ENCODE results near the gene SCLT1.

GRCh38 chr4:128906581-128906980, 186.8 kb downstream of the SCLT1 start:
- no peak for TF ChIP-seq TCF12 (IDR thresholded peaks at IDR 0.05)
- TF ChIP-seq USF1 (IDR thresholded peaks at IDR 0.05; ENCODE audit: borderline replicate concordance, low read depth): no peak
- TF ChIP-seq CTCF (IDR thresholded peaks at IDR 0.05): no peak
- TF ChIP-seq RAD21 (IDR thresholded peaks at IDR 0.05; ENCODE audit: low read length): no peak
- TF ChIP-seq POLR2AphosphoS5 (IDR thresholded peaks at IDR 0.05; ENCODE audit: low read depth, low read length): no peak
- no peak for TF ChIP-seq JUND (IDR thresholded peaks at IDR 0.05)
- no peak for TF ChIP-seq MAX (IDR thresholded peaks at IDR 0.05; ENCODE audit: low read depth)
- no peak for TF ChIP-seq EP300 (IDR thresholded peaks at IDR 0.05; ENCODE audit: borderline replicate concordance in 1 of 2, low read depth in 1 of 2, low read length in 1 of 2)
- TF ChIP-seq USF2 (IDR thresholded peaks at IDR 0.05; ENCODE audit: borderline replicate concordance, low read depth, low read length): no peak
- TF ChIP-seq CHD2 (IDR thresholded peaks at IDR 0.05; ENCODE audit: low read length, partially characterized antibody): no peak
- no peak for TF ChIP-seq REST (IDR thresholded peaks at IDR 0.05; ENCODE audit: low read depth, low read length)
- TF ChIP-seq YY1 (IDR thresholded peaks at IDR 0.05; ENCODE audit: low read depth): no peak
- no peak for TF ChIP-seq IRF3 (IDR thresholded peaks at IDR 0.05; ENCODE audit: low read depth, low read length)
- no peak for TF ChIP-seq FOXJ3 (CRISPR knock-in tag; IDR thresholded peaks at IDR 0.05)
